Measurements from ENCODE around the gene FGB.

Gene FGB

DNA sequence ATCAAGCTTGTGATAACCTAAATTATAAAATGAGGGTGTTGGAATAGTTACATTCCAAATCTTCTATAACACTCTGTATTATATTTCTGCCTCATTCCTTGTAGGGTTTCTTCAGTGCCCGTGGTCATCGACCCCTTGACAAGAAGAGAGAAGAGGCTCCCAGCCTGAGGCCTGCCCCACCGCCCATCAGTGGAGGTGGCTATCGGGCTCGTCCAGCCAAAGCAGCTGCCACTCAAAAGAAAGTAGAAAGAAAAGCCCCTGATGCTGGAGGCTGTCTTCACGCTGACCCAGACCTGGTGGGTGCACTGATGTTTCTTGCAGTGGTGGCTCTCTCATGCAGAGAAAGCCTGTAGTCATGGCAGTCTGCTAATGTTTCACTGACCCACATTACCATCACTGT is 2.9 kb downstream of the FGB start:
- ChIA-PET CTCF (interaction anchor here (0.6 to 3.6 kb wide), 4 partner anchors 13 to 72 kb away, joined by 3 to 19 read pairs (median 10); no protein-coding TSS in a partner anchor), POLR2A (no interaction called here)
- Histone ChIP-seq H3K4me1 (ENCODE audit: control extremely low read depth in 1 of 4, control insufficient read depth in 4 of 4, insufficient read depth in 4 of 4, low read length in 3 of 4) (peaks cover 0 to 9% (median 1%) of the 10 kb centered on the region in 4 experiments), H3K36me3 (ENCODE audit: control insufficient read depth in 4 of 4, insufficient read depth in 4 of 4, low read length in 3 of 4) (no peaks in the 10 kb centered on the region), H3K9me3 (ENCODE audit: control extremely low read depth in 1 of 5, control insufficient read depth in 4 of 5, insufficient read depth in 2 of 5, low read depth in 1 of 5, low read length in 4 of 5) (no peaks in the 10 kb centered on the region), H3K4me3 (ENCODE audit: control insufficient read depth in 1 of 7, extremely low read depth in 1 of 7, insufficient read depth in 4 of 7, low read depth in 2 of 7, low read length in 6 of 7) (no peak overlapping the region), H3K27ac (ENCODE audit: insufficient read depth in 1 of 2, low read depth in 1 of 2, low read length in 2 of 2, poor library complexity in 1 of 2, severe bottlenecking in 2 of 2) (no peak overlapping the region), H3K27me3 (replicated peaks in 2 of 5; ENCODE audit: control insufficient read depth in 4 of 5, insufficient read depth in 5 of 5, low read length in 4 of 5) (peaks cover 0 to 3% (median 0%) of the 10 kb centered on the region in 5 experiments)
- DNase-seq: no peak
- 98% methylated on average over 6 of the region's 6 CpGs for WGBS (ENCODE audit: insufficient coverage)

DNA sequence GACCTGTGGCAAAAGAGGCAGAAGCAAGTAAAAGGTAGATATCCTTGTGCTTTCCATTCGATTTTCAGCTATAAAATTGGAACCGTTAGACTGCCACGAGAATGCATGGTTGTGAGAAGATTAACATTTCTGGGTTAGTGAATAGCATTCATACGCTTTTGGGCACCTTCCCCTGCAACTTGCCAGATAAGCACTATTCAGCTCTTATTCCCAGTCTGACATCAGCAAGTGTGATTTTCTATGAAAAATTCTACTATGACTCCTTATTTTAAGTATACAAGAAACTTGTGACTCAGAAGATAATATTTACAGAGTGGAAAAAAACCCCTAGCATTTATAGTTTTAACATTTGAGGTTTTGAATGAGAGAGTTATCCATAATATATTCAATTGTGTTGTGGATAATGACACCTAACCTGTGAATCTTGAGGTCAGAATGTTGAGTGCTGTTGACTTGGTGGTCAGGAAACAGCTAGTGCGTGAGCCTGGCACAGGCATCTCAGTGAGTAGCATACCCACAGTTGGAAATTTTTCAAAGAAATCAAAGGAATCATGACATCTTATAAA is 3.9 kb downstream of the FGB start:
- Histone ChIP-seq H3K36me3 (ENCODE audit: control insufficient read depth in 4 of 4, insufficient read depth in 4 of 4, low read length in 3 of 4) (no peaks in the 10 kb centered on the region), H3K4me1 (ENCODE audit: control extremely low read depth in 1 of 4, control insufficient read depth in 4 of 4, insufficient read depth in 4 of 4, low read length in 3 of 4) (peaks cover 0 to 9% (median 1%) of the 10 kb centered on the region in 4 experiments), H3K4me3 (ENCODE audit: control insufficient read depth in 1 of 7, extremely low read depth in 1 of 7, insufficient read depth in 4 of 7, low read depth in 2 of 7, low read length in 6 of 7) (no peak overlapping the region), H3K27me3 (replicated peaks in 2 of 5; ENCODE audit: control insufficient read depth in 4 of 5, insufficient read depth in 5 of 5, low read length in 4 of 5) (no peaks in the 10 kb centered on the region), H3K9me3 (ENCODE audit: control extremely low read depth in 1 of 5, control insufficient read depth in 4 of 5, insufficient read depth in 2 of 5, low read depth in 1 of 5, low read length in 4 of 5) (no peaks in the 10 kb centered on the region), H3K27ac (ENCODE audit: insufficient read depth in 1 of 2, low read depth in 1 of 2, low read length in 2 of 2, poor library complexity in 1 of 2, severe bottlenecking in 2 of 2) (no peak overlapping the region)
- peak in 1 of 3 donors; percentile 49 for DNase-seq
- 88% methylated on average over 3 of the region's 5 CpGs for WGBS (ENCODE audit: insufficient coverage)
- ChIA-PET CTCF (interaction anchor here (1.1 to 3.6 kb wide), 3 partner anchors 15 to 56 kb away, joined by 3 to 19 read pairs (median 11); no protein-coding TSS in a partner anchor), POLR2A (no interaction called here)

DNA sequence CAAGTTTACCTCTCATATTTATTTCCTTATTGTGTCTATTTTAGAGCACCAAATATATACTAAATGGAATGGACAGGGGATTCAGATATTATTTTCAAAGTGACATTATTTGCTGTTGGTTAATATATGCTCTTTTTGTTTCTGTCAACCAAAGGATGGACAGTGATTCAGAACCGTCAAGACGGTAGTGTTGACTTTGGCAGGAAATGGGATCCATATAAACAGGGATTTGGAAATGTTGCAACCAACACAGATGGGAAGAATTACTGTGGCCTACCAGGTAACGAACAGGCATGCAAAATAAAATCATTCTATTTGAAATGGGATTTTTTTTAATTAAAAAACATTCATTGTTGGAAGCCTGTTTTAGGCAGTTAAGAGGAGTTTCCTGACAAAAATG is 6.2 kb downstream of the FGB start:
- peaks cover 0 to 9% (median 1%) of the 10 kb centered on the region in 4 experiments for H3K4me1 ChIP-seq (ENCODE audit: control extremely low read depth in 1 of 4, control insufficient read depth in 4 of 4, insufficient read depth in 4 of 4, low read length in 3 of 4)
- H3K4me3 ChIP-seq (ENCODE audit: control insufficient read depth in 1 of 7, extremely low read depth in 1 of 7, insufficient read depth in 4 of 7, low read depth in 2 of 7, low read length in 6 of 7): no peak overlapping the region
- H3K27ac ChIP-seq (ENCODE audit: insufficient read depth in 1 of 2, low read depth in 1 of 2, low read length in 2 of 2, poor library complexity in 1 of 2, severe bottlenecking in 2 of 2): no peak overlapping the region
- no peaks in the 10 kb centered on the region for H3K27me3 ChIP-seq (replicated peaks in 2 of 5; ENCODE audit: control insufficient read depth in 4 of 5, insufficient read depth in 5 of 5, low read length in 4 of 5)
- peak in 1 of 3 donors; percentile 24 for DNase-seq
- WGBS (ENCODE audit: insufficient coverage): 18% methylated on average over 3 of the region's 3 CpGs
- POLR2A ChIA-PET: no interaction called here
- no peaks in the 10 kb centered on the region for H3K9me3 ChIP-seq (ENCODE audit: control extremely low read depth in 1 of 5, control insufficient read depth in 4 of 5, insufficient read depth in 2 of 5, low read depth in 1 of 5, low read length in 4 of 5)
- no peaks in the 10 kb centered on the region for H3K36me3 ChIP-seq (ENCODE audit: control insufficient read depth in 4 of 4, insufficient read depth in 4 of 4, low read length in 3 of 4)
- CTCF ChIA-PET: interaction anchor here (0.8 to 1.9 kb wide), 8 partner anchors 8 to 57 kb away, joined by 3 to 6 read pairs (median 3); no protein-coding TSS in a partner anchor

DNA sequence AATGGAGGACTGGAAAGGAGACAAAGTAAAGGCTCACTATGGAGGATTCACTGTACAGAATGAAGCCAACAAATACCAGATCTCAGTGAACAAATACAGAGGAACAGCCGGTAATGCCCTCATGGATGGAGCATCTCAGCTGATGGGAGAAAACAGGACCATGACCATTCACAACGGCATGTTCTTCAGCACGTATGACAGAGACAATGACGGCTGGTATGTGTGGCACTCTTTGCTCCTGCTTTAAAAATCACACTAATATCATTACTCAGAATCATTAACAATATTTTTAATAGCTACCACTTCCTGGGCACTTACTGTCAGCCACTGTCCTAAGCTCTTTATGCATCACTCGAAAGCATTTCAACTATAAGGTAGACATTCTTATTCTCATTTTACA is 6.8 kb downstream of the FGB start:
- 100% methylated on average over 4 of the region's 5 CpGs for WGBS (ENCODE audit: insufficient coverage)
- Histone ChIP-seq H3K27me3 (replicated peaks in 2 of 5; ENCODE audit: control insufficient read depth in 4 of 5, insufficient read depth in 5 of 5, low read length in 4 of 5) (no peaks in the 10 kb centered on the region), H3K27ac (ENCODE audit: insufficient read depth in 1 of 2, low read depth in 1 of 2, low read length in 2 of 2, poor library complexity in 1 of 2, severe bottlenecking in 2 of 2) (no peak overlapping the region), H3K4me3 (ENCODE audit: control insufficient read depth in 1 of 7, extremely low read depth in 1 of 7, insufficient read depth in 4 of 7, low read depth in 2 of 7, low read length in 6 of 7) (no peak overlapping the region), H3K4me1 (ENCODE audit: control extremely low read depth in 1 of 4, control insufficient read depth in 4 of 4, insufficient read depth in 4 of 4, low read length in 3 of 4) (peaks cover 0 to 9% (median 1%) of the 10 kb centered on the region in 4 experiments), H3K36me3 (ENCODE audit: control insufficient read depth in 4 of 4, insufficient read depth in 4 of 4, low read length in 3 of 4) (no peaks in the 10 kb centered on the region), H3K9me3 (ENCODE audit: control extremely low read depth in 1 of 5, control insufficient read depth in 4 of 5, insufficient read depth in 2 of 5, low read depth in 1 of 5, low read length in 4 of 5) (no peaks in the 10 kb centered on the region)
- CTCF ChIA-PET: interaction anchor here (0.7 to 1.9 kb wide), 7 partner anchors 9 to 56 kb away, joined by 3 to 6 read pairs (median 3); no protein-coding TSS in a partner anchor
- POLR2A ChIA-PET: no interaction called here
- no peak for DNase-seq

DNA sequence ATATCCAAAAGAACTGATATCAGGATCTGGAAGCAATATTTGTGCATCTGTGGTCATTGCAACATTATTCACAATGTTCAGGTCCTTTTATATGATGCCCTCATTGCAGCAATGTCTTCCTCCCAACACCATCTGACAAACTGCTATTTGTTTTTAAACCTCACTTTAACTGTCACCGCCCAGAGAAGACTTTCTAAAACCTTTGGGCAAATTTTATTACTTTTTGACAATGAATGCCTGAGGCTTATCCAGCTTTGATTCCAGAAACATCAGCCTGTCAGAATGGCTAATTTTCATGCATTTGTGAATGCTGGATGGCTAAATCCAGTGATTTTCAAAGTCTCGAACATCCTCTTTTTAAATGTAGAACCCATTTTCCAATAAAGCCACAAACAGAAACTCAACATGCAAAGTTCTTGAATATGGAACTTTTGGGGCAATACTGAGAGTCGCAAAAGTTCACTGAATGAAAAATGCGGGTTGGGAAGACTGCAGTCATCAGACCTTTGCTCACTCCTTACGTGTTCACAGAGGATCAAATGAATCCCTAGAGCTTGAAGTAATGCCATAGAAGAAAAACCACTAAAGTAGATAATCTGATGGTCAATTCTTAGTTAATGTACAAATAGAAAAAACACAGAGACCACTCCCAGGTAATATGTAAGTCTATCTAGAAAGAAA is 10.5 kb downstream of the FGB start:
- Histone ChIP-seq H3K4me1 (ENCODE audit: control extremely low read depth in 1 of 4, control insufficient read depth in 4 of 4, insufficient read depth in 4 of 4, low read length in 3 of 4) (peaks cover 0 to 9% (median 1%) of the 10 kb centered on the region in 4 experiments), H3K9me3 (ENCODE audit: control extremely low read depth in 1 of 5, control insufficient read depth in 4 of 5, insufficient read depth in 2 of 5, low read depth in 1 of 5, low read length in 4 of 5) (no peaks in the 10 kb centered on the region), H3K27me3 (replicated peaks in 2 of 5; ENCODE audit: control insufficient read depth in 4 of 5, insufficient read depth in 5 of 5, low read length in 4 of 5) (no peaks in the 10 kb centered on the region), H3K4me3 (ENCODE audit: control insufficient read depth in 1 of 7, extremely low read depth in 1 of 7, insufficient read depth in 4 of 7, low read depth in 2 of 7, low read length in 6 of 7) (no peak overlapping the region), H3K36me3 (ENCODE audit: control insufficient read depth in 4 of 4, insufficient read depth in 4 of 4, low read length in 3 of 4) (no peaks in the 10 kb centered on the region), H3K27ac (ENCODE audit: insufficient read depth in 1 of 2, low read depth in 1 of 2, low read length in 2 of 2, poor library complexity in 1 of 2, severe bottlenecking in 2 of 2) (no peak overlapping the region)
- ChIA-PET CTCF (interaction anchor here (1.5 kb wide), 1 partner anchor 17 kb away, joined by 4 read pairs; the partner anchor contains the start of gene FGA), POLR2A (interaction anchor here (0.6 kb wide), 1 partner anchor 12 kb away, joined by 3 read pairs; no protein-coding TSS in a partner anchor)
- WGBS (ENCODE audit: insufficient coverage): 100% methylated on average over 4 of the region's 5 CpGs
- DNase-seq: no peak

DNA sequence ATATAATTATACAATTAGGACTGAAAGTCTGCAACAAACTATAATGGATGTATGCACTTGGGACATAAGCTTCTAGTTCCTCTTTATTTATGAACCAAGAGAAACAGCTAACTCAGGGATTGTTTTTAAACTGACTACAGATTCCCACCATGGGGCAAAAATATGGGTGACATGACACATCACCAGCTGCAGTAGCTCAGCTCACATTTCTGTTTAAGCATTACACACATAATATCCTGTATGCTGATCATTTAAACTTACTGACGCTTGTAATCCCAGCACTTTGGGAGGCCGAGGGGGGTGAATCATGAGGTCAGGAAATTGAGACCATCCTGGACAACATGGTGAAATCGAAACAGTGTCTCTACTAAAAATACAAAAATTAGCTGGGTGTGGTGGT is 11.5 kb downstream of the FGB start:
- ChIA-PET CTCF (interaction anchor here (0.8 to 1.5 kb wide), 4 partner anchors 16 to 47 kb away, joined by 3 to 4 read pairs (median 3); partner anchors contain the start of gene FGA), POLR2A (no interaction called here)
- Histone ChIP-seq H3K27ac (ENCODE audit: insufficient read depth in 1 of 2, low read depth in 1 of 2, low read length in 2 of 2, poor library complexity in 1 of 2, severe bottlenecking in 2 of 2) (no peak overlapping the region), H3K27me3 (replicated peaks in 2 of 5; ENCODE audit: control insufficient read depth in 4 of 5, insufficient read depth in 5 of 5, low read length in 4 of 5) (no peaks in the 10 kb centered on the region), H3K4me1 (ENCODE audit: control extremely low read depth in 1 of 4, control insufficient read depth in 4 of 4, insufficient read depth in 4 of 4, low read length in 3 of 4) (peaks cover 0 to 5% (median 1%) of the 10 kb centered on the region in 4 experiments), H3K4me3 (ENCODE audit: control insufficient read depth in 1 of 7, extremely low read depth in 1 of 7, insufficient read depth in 4 of 7, low read depth in 2 of 7, low read length in 6 of 7) (no peak overlapping the region), H3K36me3 (ENCODE audit: control insufficient read depth in 4 of 4, insufficient read depth in 4 of 4, low read length in 3 of 4) (no peaks in the 10 kb centered on the region), H3K9me3 (ENCODE audit: control extremely low read depth in 1 of 5, control insufficient read depth in 4 of 5, insufficient read depth in 2 of 5, low read depth in 1 of 5, low read length in 4 of 5) (no peaks in the 10 kb centered on the region)
- no peak for DNase-seq
- WGBS (ENCODE audit: insufficient coverage): no CpG with 5 or more reads among the region's 3 CpGs

DNA sequence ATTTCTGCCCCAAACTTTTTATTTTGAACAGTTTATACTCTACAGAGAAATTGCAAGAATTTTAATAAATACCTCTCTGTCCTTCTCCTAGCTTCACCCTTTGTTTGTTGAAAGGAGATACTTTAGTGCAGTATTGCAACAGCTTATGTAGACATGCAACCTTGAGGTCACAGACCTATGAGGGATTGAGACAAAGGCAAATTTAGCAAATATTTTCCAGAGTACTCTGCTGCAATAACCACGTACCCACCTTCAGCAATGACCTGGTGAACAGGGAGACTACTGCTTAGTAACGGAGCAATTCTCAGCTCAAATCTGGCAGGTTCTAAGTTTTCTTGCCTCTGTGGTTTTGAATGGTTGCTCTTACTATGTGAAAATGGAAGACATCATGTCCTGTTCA is 14.5 kb downstream of the FGB start:
- DNase-seq: no peak
- Histone ChIP-seq H3K4me3 (ENCODE audit: control insufficient read depth in 1 of 7, extremely low read depth in 1 of 7, insufficient read depth in 4 of 7, low read depth in 2 of 7, low read length in 6 of 7) (no peak overlapping the region), H3K27ac (ENCODE audit: insufficient read depth in 1 of 2, low read depth in 1 of 2, low read length in 2 of 2, poor library complexity in 1 of 2, severe bottlenecking in 2 of 2) (no peak overlapping the region), H3K9me3 (ENCODE audit: control extremely low read depth in 1 of 5, control insufficient read depth in 4 of 5, insufficient read depth in 2 of 5, low read depth in 1 of 5, low read length in 4 of 5) (no peaks in the 10 kb centered on the region), H3K36me3 (ENCODE audit: control insufficient read depth in 4 of 4, insufficient read depth in 4 of 4, low read length in 3 of 4) (no peaks in the 10 kb centered on the region), H3K27me3 (replicated peaks in 2 of 5; ENCODE audit: control insufficient read depth in 4 of 5, insufficient read depth in 5 of 5, low read length in 4 of 5) (no peaks in the 10 kb centered on the region), H3K4me1 (ENCODE audit: control extremely low read depth in 1 of 4, control insufficient read depth in 4 of 4, insufficient read depth in 4 of 4, low read length in 3 of 4) (no peaks in the 10 kb centered on the region)
- 100% methylated on average over 2 of the region's 2 CpGs for WGBS (ENCODE audit: insufficient coverage)
- ChIA-PET POLR2A (no interaction called here), CTCF (interaction anchor here (1.2 to 1.5 kb wide), 2 partner anchors 9 to 14 kb away, joined by 3 to 4 read pairs; partner anchors contain the start of gene FGB)

Data from common myeloid progenitor, CD34-positive (primary cell).